NCI-H2107 treated with DMSO at 0.1 percent for 48 hours (cell line): ENCODE data around the gene DISP3.
"Not testable (repeated sequence)": the region's sequence is repeated elsewhere in the genome, so short reads cannot be mapped to it uniquely, and the experiment has no call there.

Experiments used
- DNase-seq: peaks from one replicate; lab custom pipeline; 2025; ENCODE audit not compliant: unreplicated experiment; lab: John Stamatoyannopoulos, UW

Gene DISP3

GRCh38 chr1:11571906-11572616 lies 93.1 kb downstream of the DISP3 start:
- no peak for DNase-seq

GRCh38 chr1:11573116-11573692 lies 94.2 kb downstream of the DISP3 start:
- DNase-seq = no peak

- no peak for DNase-seq
Observed at GRCh38 chr1:11575553-11575952, 96.6 kb downstream of the DISP3 start.

- DNase-seq = no peak
Observed at GRCh38 chr1:11576109-11576875, 97.3 kb downstream of the DISP3 start.

GRCh38 chr1:11578004-11578403 lies 99.0 kb downstream of the DISP3 start:
- DNase-seq = no peak

- DNase-seq = no peak
Observed at GRCh38 chr1:11579506-11579905, 100.6 kb downstream of the DISP3 start.

GRCh38 chr1:11580049-11580448 lies 101.1 kb downstream of the DISP3 start:
- not testable (repeated sequence) for DNase-seq

- no peak for DNase-seq
Observed at GRCh38 chr1:11581445-11581991, 102.6 kb downstream of the DISP3 start.

- DNase-seq = no peak
Observed at GRCh38 chr1:11585389-11585788, 106.4 kb downstream of the DISP3 start.
